OCI-M1 (cell line): ENCODE results near the gene CD3D.
A peak's percentile ranks its signal among the peaks of the same experiment; 100 is the strongest.

ENCODE experiments used
- DNase-seq: peaks from one replicate; lab custom pipeline; 2025; lab: John Stamatoyannopoulos, UW

Gene CD3D

GRCh38 chr11:118342503-118343161 is at the start of gene CD3D:
TSS of gene CD3D (minus strand) at chr11:118342705. CDS start at chr11:118342607, 98 bp downstream.
- no peak for DNase-seq

- DNase-seq: no peak
Observed at GRCh38 chr11:118383657-118384056, 41.2 kb upstream of the CD3D start.

DNA sequence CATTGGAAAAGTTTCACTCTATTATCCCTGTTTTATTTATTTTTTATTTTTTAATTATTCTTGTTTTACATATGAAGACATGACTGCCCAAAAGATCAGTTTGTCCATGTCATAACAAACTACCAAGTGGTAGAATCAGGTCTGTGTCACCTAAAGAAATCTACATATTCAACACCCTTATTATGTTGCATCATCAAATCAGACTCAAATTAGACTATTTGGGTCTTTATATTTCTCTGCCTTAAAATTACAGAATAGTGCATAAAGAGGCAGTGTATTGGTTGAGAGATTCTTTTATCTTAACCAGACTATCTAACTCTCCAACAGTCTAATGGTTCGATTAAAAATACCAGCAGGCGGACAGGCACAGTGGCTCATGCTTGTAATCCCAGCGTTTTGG is 40.4 kb upstream of the CD3D start:
- no peak for DNase-seq

DNA sequence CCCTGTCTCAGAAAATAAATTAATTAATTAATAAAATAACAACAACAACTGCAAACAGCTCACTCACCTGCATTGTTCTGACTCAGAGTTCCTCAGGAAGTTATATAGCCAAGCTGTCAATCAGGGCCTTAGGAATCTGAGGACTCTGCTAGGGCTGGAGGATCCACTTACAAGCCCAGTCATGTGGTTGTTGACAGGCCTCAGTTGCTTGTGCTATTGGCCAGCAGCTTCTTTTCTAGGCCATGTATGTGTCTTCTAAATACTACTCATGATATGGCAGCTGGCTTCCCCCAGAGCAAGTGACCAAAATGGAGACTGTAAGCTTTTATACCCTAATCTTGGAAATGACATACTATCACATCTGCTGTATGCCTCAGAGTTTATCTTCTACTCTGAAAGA is 38.1 kb upstream of the CD3D start:
- no peak for DNase-seq

GRCh38 chr11:118379497-118379896 is 37.0 kb upstream of the CD3D start:
- DNase-seq: no peak

DNA sequence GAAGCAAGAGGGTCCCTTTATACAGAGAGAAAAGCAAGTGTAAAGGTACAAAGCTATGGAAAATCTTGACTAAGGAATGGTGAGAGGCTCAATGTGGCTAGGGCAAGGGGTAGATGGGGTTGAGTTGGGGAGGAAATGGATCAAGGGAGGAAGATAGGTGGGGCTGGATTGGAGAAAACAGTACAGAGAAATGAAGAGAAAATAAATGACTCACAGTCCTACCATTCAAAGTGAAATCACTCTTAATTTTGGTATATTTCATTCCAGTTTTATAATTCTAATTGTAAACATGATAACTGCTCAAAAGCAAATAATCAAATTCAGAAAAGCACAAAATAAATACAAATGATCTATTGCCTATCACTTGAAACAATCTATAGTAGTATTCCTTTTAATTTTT is 33.5 kb upstream of the CD3D start:
- no peak for DNase-seq

- DNase-seq: no peak
Observed at GRCh38 chr11:118374729-118375128, 32.2 kb upstream of the CD3D start.

- no peak for DNase-seq
Observed at GRCh38 chr11:118373871-118374270, 31.4 kb upstream of the CD3D start.

DNA sequence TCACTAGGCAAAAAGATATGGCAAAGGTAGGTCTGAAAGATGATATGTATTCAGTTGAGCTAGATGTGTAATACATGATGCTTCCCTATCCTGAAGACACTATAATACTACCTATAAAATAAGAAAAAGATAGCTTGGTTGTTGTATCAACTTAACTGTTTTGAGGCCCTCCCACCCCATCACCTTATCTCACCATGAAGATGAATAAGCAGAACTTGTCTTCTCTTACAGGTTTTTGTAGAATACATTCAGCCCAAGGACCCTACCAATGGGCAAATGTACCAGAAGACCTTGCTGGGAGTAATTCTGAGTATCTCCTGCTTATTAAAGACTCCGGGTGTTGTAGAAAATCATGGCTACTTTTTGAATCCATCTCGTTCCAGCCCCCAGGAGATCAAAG is 30.8 kb upstream of the CD3D start:
- no peak for DNase-seq

DNA sequence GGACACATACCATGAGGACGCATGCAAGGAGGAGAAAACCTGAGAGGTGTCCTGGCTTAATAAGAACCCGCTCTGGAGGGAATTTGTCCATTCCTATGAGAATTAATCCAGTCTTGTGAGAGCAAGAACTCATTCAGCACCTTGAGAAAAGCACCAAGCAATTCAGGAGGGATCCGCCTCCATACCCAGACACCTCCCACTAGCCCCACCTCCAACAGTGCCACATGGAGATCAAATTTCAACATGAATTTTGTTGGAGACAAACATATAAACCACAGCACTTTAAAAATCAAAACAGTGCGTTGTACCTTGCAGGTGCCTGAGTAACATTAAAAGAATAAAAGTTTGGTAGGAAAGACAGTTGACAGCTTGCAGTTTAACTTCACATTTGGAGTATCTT is 28.3 kb upstream of the CD3D start:
- no peak for DNase-seq

- DNase-seq: no peak
Observed at GRCh38 chr11:118366287-118366686, 23.8 kb upstream of the CD3D start.

GRCh38 chr11:118364956-118365615 is 22.6 kb upstream of the CD3D start:
- no peak for DNase-seq

- DNase-seq: peak; percentile 99
Observed at GRCh38 chr11:118359295-118359958, 16.9 kb upstream of the CD3D start, which contains the start of gene UBE4A. TSS of gene UBE4A (plus strand) at chr11:118359600. CDS start at chr11:118365081, 5,481 bp downstream.

GRCh38 chr11:118358071-118358470 is 15.6 kb upstream of the CD3D start:
- no peak for DNase-seq

- DNase-seq: peak; percentile 82
Observed at GRCh38 chr11:118353084-118353710, 10.7 kb upstream of the CD3D start.

- no peak for DNase-seq
Observed at GRCh38 chr11:118349475-118349874, 7.0 kb upstream of the CD3D start.

DNA sequence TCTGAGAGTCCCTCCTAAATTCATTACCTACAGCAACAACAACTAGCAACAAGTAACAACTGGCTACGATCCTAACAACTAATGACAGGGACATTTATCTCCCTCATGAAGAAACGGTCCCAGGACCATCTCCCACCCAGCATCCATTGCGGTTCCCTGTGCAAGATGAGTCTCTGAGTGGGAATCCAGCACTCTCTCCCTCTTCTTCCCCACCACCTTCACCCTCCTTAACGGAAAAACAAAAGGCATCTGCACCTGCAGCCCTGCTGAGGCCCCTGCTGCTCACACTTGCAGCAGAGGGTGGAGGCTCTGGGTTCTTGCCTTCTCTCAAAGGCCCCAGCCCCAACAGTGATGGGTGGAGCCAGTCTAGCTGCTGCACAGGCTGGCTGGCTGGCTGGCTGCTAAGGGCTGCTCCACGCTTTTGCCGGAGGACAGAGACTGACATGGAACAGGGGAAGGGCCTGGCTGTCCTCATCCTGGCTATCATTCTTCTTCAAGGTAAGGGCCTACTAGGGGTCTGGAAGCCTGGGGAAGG is 1.5 kb upstream of the CD3D start, which contains the start of gene CD3G:
Gene CD3G, plus strand, starts transcription at position 364 of the 535 bp plus-strand sequence. Its CDS starts 80 bp downstream, at position 444.
- DNase-seq: no peak

DNA sequence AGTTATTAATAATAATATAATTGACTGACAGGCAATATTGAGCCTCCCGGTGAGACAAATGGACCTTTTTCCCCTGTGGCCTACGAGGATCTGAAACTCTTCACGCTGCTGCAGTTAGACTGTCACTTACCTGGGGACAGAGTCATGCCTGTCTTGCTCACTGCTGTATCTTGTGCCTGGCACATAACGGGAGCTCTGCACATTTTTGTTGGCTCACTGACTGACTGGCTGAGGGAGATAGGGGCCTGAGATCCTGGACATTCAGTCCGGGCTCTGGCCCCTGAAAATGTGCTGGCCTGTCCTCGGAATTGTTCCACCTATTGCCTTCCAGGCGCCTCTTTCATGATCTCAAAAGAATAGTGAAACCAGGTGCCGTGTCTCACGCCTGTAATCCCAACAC is 743 bp upstream of the CD3D start:
- DNase-seq: no peak

DNA sequence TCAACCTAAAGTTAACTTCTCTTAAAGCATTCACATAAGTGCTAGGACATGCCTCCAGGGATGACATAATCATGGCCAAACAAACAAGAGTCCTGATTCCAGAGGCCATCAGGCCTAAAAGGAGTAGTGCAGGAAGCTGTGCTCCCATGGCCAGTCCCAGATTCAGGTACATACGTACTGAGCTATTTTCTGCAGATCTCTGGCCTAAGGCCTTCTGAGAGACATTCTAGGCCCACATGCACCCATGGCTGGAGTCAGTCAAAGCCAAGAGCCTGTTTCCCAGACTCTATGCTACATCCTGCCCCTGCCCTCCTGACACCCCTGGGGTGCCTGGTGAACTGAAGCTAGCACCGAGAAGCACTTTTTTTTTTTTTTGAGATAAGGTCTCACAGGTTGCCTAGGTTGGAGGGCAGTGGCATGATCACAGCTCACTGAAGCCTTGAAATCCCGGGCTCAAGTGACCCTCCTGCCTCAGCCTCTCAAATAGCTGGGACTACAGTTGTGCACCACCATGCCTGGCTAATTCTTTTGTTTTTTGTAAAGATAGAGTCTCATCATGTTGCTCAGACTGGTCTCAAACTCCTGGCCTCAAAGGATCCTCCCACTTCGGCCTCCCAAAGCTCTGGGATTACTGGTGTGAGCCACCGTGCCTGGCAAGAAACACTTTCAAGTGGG is 553 bp downstream of the CD3D start:
- DNase-seq: no peak

DNA sequence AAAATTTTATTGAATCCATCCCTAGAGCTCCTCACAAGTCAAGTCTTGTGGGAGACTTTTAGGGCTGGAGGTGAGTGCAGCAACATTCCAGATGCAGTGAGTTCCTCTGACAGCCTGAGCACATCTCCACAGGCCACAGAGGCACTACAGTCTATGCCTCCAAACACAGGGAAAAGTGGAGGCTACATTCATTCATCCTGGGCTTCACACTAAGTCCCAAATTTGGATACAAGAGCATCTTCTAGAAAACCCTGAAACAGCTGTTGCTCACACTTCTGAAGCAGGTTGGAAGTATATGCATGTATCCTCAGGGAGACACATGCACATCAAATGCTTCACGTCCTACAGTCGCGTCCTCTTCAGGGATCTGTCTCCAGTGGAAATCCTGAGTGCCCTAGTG is 1.2 kb downstream of the CD3D start:
- no peak for DNase-seq

DNA sequence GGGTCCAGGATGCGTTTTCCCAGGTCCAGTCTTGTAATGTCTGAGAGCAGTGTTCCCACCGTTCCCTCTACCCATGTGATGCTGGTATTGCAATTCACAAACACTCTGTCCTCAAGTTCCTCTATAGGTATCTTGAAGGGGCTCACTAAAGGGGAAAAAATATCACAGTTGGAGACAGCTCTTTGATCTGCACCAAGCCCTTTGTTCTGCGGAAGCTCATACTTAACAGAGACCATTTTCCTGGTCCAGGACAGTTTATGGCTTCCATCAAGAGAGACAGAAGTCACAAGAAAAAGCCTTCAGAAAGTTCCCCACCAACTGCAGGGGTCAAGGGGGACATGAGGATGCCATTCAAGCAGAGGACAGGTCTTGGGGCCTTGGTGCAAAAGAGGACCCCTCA is 2.1 kb downstream of the CD3D start:
- no peak for DNase-seq
